DND-41 (cell line): ENCODE measurements around the gene CALR3.

Experiments used
- EZH2 ChIP-seq: IDR thresholded peaks from 3 replicates; pipeline ENCODE4 v1.6.1; 2012; ENCODE audit warnings: borderline replicate concordance, low read depth, mild to moderate bottlenecking, moderate library complexity, low read length, inconsistent platforms; ENCODE audit not compliant: severe bottlenecking
- TF ChIP-seq, protein P1 (sequence below): IDR thresholded peaks from 2 replicates; pipeline ENCODE4 v1.5.1; 2012; ENCODE audit warnings: borderline replicate concordance, low read length, moderate library complexity, mild to moderate bottlenecking; ENCODE audit not compliant: poor library complexity, severe bottlenecking; ENCODE audit errors: extremely low read depth

DNA sequence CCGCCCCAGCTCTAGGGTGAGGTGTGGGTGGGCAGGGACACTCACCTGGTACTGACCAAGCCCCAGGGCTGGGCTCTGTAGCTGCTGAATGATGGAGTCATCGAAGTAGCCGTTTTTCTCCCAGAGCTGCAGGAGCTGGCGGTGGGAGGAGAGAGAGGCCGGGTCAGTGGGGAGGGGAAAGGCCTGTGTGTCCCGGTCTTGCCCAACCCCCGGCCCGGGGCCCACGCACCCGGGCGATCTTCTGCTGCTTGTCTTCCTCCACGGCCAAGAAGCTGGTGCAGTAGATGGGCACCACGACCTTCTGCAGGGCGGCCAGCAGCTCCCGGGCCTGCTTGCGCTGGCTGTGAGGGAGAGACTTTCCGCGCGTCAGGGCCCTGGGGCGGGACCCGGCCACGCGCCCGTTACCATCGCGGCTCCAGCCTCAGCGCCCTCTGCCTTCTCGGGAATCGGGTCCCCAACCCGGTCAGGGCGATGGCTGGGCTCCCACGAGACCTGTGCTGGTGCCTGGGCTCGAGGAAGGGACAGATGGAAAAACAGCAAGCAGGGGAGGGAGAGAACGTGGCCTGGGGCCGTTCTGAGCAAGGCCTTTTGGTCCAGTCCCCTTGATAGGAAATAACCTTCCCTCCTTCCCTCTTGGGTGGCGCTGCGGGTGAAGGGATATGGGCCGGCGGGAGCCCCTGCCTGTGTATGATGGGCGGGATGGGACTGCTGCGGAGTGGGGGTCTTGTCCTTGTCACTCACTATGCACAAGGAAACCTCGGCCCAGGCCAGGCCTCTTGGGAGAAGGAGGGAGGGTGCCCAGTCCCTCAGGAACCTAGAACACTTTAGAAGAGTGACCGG is 34.8 kb upstream of the CALR3 start:
- TF ChIP-seq, protein P1, sequence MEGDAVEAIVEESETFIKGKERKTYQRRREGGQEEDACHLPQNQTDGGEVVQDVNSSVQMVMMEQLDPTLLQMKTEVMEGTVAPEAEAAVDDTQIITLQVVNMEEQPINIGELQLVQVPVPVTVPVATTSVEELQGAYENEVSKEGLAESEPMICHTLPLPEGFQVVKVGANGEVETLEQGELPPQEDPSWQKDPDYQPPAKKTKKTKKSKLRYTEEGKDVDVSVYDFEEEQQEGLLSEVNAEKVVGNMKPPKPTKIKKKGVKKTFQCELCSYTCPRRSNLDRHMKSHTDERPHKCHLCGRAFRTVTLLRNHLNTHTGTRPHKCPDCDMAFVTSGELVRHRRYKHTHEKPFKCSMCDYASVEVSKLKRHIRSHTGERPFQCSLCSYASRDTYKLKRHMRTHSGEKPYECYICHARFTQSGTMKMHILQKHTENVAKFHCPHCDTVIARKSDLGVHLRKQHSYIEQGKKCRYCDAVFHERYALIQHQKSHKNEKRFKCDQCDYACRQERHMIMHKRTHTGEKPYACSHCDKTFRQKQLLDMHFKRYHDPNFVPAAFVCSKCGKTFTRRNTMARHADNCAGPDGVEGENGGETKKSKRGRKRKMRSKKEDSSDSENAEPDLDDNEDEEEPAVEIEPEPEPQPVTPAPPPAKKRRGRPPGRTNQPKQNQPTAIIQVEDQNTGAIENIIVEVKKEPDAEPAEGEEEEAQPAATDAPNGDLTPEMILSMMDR = no peak
- TF ChIP-seq EZH2 = no peak
